HG03039 (cell line): ENCODE measurements around the gene AKAIN1.
A peak's percentile ranks its signal among the peaks of the same experiment; 100 is the strongest.

Experiments used
- ATAC-seq: cut with Tn5 transposase; IDR thresholded peaks from one replicate; pipeline ENCODE4 v1.9.1; 2021; ENCODE audit warnings: mild to moderate bottlenecking, moderate library complexity; ENCODE audit not compliant: unreplicated experiment

AKAIN1 gene

GRCh38 chr18:5197032-5197434, at the start of gene AKAIN1:
Gene AKAIN1 (minus strand): TSS chr18:5197257. CDS start chr18:5197053, 204 bp downstream.
- no peak for ATAC-seq

- ATAC-seq: no peak
These were observed 47.9 kb upstream of the AKAIN1 start for GRCh38 chr18:5244941-5245340.

GRCh38 chr18:5239447-5239846, 42.4 kb upstream of the AKAIN1 start:
- no peak for ATAC-seq

GRCh38 chr18:5238371-5238976, 41.4 kb upstream of the AKAIN1 start:
- peak; percentile 33 for ATAC-seq

DNA sequence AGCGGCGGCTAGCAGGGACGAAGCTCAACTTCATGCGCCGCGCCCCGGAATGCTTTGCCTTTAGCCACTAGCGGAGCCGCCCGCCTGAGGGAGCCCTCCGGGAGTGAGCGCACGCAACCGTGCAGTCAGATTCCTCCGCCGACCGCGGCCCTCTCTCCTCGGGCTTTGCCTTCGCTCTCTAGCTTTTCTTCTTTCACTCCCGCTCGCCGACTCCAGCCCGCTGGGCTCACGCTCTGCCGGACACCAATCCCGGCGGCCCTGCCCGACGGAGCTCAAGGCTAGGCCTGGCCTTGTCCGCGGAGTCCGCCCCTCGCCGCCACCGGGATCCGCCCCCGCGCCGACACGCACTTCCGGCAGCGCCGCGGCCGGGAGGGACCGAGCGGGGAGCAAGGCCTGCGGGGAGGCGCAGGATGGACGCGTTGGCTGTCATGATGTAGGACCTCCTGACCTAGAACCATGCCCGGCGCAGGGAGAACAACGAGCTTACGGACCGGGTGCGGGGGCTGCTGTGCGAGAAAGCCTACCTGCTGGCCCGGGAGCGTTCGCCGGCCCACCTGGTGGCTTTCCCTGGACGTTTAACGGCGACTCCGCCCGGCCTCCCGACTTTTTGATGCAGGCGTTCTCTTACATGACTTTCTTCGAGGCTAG, 40.8 kb upstream of the AKAIN1 start:
- ATAC-seq: peak; percentile 92

GRCh38 chr18:5237083-5237722, 40.1 kb upstream of the AKAIN1 start:
- peak; percentile 32 for ATAC-seq

GRCh38 chr18:5214583-5215351, 17.7 kb upstream of the AKAIN1 start:
- ATAC-seq: no peak

- no peak for ATAC-seq
These were observed 10.6 kb upstream of the AKAIN1 start for GRCh38 chr18:5207471-5208150.

DNA sequence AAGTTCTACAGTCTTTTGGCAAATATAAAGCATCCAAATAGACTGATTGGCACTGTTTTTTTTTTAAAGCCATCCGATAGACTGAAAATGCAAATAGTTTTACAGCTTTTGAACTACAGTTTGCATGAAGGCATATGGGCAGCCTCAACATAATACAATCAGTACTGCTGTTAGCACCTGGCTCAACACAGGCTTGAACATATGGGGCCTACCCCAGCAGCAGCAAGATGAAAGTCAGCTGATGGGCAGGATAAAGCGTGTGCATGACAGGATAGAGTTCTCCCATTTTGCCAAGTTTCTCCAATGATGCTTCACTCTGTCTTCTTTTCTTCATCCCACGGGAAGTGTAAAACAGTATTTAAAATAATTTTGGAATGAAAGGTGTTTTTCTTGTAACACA, 1.3 kb upstream of the AKAIN1 start:
- no peak for ATAC-seq

DNA sequence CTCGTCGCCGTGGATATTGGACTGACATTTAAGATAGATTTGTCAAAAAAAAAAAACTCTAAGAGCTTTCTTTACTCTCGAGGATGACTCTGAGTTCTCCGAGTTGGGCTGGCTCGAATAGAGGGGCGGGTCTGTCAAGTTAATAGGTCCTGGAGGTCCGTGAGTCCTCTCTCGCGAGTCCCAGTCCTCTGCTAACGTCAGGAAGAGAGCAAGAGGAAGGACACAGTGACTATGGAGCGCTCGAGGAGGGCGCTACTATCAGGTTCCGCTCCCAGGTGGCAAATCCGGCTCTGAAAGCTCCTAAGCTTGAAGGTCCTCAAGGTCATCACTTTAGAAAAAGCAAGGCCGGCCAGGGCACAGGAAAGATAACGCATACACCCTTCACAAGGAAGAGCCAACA, 404 bp upstream of the AKAIN1 start:
- no peak for ATAC-seq

- ATAC-seq: no peak
These were observed 615 bp downstream of the AKAIN1 start for GRCh38 chr18:5196253-5197031.

DNA sequence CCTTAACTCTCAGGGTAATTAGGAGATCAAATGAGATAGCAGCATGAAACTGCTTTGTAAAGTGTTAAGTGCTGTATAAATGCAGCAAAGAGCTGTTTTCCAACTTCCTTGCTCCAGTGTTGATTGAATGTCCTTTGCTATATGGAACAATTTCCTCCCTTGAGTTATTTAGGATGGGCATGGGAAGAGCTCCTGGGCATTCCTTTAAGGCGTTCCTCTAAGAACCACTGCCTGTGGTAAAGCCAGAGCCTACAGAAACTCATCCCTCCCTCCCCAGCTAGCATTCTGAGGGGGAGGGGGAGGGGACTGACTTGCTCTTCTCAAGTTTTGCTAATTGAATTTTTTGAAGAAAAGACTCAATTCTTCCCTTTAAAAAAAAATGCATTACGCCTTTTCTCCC, 1.4 kb downstream of the AKAIN1 start:
- ATAC-seq: no peak

DNA sequence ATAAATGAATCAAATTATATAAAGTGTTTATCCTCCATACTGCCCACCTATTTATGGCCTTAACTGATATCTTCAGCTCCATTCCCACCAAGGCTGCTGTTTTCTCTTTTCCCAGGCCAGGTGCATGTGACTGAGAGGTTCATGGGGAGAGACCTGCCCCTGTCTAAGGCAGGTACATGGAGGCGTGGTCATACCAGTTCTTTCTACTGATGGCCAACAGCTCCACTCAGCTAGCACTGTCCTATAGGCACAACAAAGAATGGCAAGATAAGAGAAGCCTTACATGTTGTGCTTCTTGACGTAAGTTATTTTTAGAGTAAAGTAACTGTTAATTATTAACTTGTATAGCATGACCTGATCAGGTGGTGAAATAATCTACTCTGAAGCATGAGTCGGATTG, 16.8 kb downstream of the AKAIN1 start:
- ATAC-seq: no peak

DNA sequence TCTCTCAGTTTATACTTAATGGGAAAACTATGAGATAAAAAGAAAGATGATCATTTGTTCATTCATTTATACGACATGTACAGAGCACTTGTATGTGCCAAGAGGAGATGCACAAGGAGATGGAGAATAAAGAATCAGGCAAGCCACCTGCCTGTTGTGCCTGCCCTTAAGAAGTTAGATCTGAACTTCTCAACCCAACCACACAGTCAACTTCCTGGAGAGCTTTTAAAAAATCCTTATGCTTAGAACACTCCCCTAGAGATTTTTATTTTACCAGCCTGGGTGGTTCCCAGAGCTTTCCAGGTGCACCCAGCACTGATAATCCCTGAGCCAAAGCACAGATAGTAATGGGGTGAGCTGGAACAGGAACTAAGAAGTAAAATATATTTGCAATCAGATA, 18.5 kb downstream of the AKAIN1 start:
- no peak for ATAC-seq

DNA sequence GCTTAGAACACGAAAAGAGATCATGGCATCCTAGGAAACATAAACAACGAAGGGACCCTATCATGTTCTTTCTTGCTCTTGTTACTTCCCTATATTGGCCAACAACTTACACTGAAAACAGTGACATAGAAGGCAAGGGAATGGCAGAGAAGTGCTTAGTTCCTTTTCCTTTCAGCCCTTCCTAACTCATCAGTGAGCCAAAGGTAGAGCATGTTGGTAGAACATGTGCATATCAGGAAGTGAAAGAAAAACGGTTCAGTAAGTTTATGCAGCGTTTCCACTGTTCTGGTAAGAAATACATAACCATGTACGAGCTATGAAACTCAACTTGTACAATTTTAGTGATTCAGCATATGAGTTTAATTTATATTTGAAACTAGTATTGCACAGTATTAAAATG, 21.7 kb downstream of the AKAIN1 start:
- peak; percentile 62 for ATAC-seq

DNA sequence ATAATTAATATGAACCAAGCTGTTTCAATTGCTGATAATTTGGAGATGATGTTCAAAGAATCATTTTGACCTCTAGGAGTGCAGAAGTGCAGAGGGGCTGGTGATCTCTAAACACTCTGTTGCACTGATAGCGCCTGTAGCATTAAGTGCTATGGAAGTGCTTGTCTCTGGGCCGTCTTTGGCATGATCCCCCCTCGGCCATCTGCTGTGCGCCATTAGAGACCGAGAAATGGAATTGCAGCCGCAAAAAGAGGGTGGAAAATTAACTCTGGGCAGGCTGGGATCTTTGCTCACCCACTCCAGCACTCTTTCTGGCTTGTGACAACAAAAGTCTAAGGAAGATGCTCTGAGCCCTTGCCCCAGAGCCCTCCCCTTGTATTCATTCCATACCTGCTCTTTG, 23.4 kb downstream of the AKAIN1 start:
- no peak for ATAC-seq

DNA sequence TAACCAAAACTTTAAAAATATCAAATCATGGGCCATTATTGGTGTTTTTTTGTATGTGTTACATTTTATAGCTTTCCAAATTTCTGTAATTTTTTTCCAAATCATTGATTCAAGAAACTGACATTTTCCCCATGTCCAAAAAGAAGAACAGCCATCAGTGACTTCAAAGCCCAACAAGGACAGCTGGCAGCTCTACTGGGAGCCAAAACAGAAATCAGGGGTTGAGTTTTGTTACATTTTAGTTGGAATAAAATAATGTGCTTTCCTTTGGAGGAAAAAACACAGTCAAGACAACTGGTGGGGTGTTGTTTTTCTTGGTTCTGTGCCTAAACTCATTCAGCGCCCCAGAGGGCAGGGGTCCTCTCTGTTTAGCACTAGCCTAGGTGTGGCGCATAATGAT, 23.8 kb downstream of the AKAIN1 start:
- no peak for ATAC-seq

GRCh38 chr18:5167831-5168230, 29.2 kb downstream of the AKAIN1 start:
- ATAC-seq: no peak

GRCh38 chr18:5166606-5167280, 30.3 kb downstream of the AKAIN1 start:
- ATAC-seq: no peak

DNA sequence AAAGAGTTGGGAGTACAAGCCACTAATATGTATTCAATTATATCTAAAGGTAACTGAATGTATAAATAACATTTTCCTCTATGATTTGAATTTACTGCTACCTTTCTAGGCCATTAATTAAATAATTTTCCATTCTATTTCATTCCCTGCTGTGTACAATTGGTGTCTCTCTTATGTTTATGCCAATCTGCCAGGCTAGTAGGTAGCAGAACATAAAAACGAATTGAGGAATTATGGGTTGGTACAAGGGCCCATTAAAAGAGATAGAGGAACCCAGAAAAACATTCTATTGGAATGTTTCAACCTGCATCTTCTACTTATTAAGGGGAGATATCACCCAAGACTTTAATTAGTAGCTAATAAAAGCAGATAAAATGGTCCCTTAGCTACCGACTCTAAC, 32.2 kb downstream of the AKAIN1 start:
- no peak for ATAC-seq
